ENCODE results near the gene TOPORS.

Gene TOPORS

DNA sequence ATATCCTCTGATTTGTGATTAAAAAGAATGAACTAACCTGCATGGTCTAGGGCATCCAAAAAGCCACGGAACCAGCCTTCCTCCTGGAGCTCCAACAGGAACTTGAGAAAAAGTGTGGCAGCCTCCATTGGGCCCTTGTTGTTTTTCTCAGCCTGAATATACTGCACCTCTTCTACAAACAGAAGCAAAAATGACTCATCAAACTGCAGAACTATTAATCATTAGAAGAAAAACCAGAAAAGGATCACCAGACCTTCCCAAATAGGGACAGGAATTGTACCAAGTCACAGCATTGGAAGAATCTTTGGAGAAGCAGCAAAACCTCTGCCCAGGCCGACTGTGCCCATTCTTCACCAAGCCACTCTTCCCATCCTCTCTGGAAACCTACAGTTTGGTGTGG is 51.6 kb downstream of the TOPORS start:
- no peak for DNase-seq

DNA sequence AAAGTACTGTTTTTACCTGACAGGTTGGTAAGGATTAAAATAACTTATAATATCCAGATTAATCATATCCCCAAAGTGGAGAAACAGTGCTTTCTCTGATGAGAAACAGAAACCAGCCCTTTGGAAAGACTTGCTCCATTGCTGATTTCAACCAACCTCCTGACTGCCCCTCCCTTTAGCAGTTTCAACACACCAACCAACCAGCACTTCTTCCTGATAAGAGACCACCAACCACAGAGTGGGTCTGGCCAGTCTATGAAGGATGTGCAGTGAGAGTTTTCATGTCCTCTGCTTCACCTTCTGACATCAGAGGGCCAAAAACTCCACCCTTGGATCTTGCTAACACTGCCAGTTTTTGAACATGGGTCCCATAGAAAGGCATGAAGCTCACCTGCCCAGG is 54.5 kb downstream of the TOPORS start:
- no peak for DNase-seq

DNA sequence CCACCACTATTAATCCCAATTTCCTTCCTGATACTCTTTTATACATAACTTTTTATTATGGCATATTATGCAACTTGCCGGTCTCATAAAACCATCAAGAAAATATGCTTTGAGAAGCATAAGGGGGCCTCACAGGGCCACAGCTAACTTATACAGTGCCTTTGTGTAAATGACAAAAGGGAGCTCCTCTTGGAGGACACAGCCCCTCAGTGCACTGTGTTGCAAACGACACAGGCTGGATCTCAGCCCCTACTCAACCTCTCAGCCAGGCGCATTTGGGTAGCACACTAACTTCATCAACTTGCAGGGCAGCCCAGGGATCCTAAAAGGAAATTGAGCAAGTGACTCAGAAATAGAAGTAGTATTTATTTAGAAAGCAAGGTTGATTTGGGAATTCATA is 61.8 kb downstream of the TOPORS start:
- no peak for DNase-seq

All from stimulated activated CD4-positive, alpha-beta T cell treated with anti-CD3 and anti-CD28 coated beads, Interleukin-2, amount 100 ng/mL, for 48 hours (primary cell).